ENCODE measurements around the gene NAGLU. TPM values are rescaled to one million over a fixed set of nuclear protein-coding genes. Genes with fewer than 3 reads are reported as not detected.

NAGLU gene
- polyA plus RNA-seq, 2 of the 4 experiments (the other 2 are of a cell fraction): 17.8 to 34.5 TPM

DNA sequence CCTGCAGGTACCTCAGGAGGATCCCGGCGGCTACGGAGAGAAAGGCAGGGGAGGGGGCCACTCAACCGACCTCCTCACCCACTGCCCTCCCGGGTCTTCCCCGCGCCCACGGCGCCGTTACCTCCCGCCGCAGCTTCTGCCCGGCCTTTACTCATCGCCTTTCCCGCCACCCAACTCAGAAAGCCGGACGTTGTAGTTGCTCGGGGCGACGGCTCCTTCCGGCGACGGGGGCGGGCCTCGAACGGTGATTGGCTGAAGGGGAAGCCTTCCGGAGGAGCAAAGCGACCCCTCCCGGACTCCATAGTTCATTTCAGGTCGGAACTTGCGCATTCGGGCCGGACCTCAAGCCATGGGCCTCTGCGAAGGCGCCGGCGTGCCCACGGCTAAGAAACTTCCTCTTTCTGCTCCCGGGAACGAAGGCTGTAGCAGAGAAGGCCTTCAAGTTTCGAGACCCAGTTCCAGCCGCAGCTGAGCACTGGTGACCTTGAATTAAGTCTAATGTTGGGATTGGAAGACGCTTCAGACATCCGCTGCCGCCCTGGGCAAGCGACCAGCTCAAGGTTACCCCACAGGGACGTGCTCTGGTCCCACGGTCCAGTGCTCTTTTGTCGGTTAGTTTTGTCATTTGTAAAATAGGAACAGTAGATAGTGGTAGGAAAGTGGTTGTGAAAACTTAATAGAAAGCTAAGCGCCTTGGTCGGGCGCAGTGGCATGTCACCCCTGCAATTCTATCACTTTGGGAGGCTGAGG is 41.7 kb downstream of the NAGLU start, which contains the start of gene PSMC3IP (continued):
- TF ChIP-seq CTCF (IDR thresholded peaks at IDR 0.05) (peak; percentile 37), ZSCAN20 (CRISPR knock-in tag; IDR thresholded peaks at IDR 0.05) (no peak), ELK1 (IDR thresholded peaks at IDR 0.05; ENCODE audit: low read depth, low read length) (no peak), POLR2A (IDR thresholded peaks at IDR 0.05; ENCODE audit: low read length) (peak; percentile 82), TP53 (CRISPR knock-in tag; IDR thresholded peaks at IDR 0.05) (no peak), TFCP2L1 (CRISPR knock-in tag; IDR thresholded peaks at IDR 0.05) (no peak), HOXB5 (CRISPR knock-in tag; IDR thresholded peaks at IDR 0.05) (no peak), FOXS1 (CRISPR knock-in tag; IDR thresholded peaks at IDR 0.05) (no peak), SMC3 (IDR thresholded peaks at IDR 0.05) (no peak), NR3C1 (IDR thresholded peaks at IDR 0.05) (no peak), PBX3 (IDR thresholded peaks at IDR 0.05) (0 out of 2 replicates have a peak, but pooled peaks have one; percentile 29), KDM1A (IDR thresholded peaks at IDR 0.05; ENCODE audit: low read depth) (no peak), CBX2 (IDR thresholded peaks at IDR 0.05; ENCODE audit: borderline replicate concordance, low read depth) (no peak), SREBF2 (IDR thresholded peaks at IDR 0.05) (no peak), FOSL2 (IDR thresholded peaks at IDR 0.05) (no peak), FOSL2 (CRISPR knock-in tag; IDR thresholded peaks at IDR 0.05) (peak; percentile 27), HOXA7 (CRISPR knock-in tag; IDR thresholded peaks at IDR 0.05) (no peak), RAD21 (conservative IDR thresholded peaks at IDR 0.05 in 1 of 2, IDR thresholded peaks at IDR 0.05 in 1 of 2) (0 out of 5 replicates have a peak, but pooled peaks of 1 of the 2 experiments have one; percentile 14), KDM5A (IDR thresholded peaks at IDR 0.05) (peak; percentile 24; the same call in 1 of the 2 replicates), CBX8 (IDR thresholded peaks at IDR 0.05) (no peak), CEBPB (IDR thresholded peaks at IDR 0.05) (no peak), RCOR1 (IDR thresholded peaks at IDR 0.05; ENCODE audit: low read depth, low read length) (no peak), ZFP36 (IDR thresholded peaks at IDR 0.05; ENCODE audit: borderline replicate concordance, partially characterized antibody) (no peak), HOXB13 (CRISPR knock-in tag; IDR thresholded peaks at IDR 0.05; ENCODE audit: low read depth) (no peak), CHD4 (IDR thresholded peaks at IDR 0.05; ENCODE audit: borderline replicate concordance) (no peak), FOSB (CRISPR knock-in tag; IDR thresholded peaks at IDR 0.05) (no peak), MAFK (IDR thresholded peaks at IDR 0.05; ENCODE audit: partially characterized antibody) (no peak), ZNF302 (CRISPR knock-in tag; IDR thresholded peaks at IDR 0.05) (no peak), ZC3H11A (IDR thresholded peaks at IDR 0.05) (no peak), CHD2 (IDR thresholded peaks at IDR 0.05; ENCODE audit: low read length, partially characterized antibody) (no peak)
- TF ChIP-seq, protein P1, sequence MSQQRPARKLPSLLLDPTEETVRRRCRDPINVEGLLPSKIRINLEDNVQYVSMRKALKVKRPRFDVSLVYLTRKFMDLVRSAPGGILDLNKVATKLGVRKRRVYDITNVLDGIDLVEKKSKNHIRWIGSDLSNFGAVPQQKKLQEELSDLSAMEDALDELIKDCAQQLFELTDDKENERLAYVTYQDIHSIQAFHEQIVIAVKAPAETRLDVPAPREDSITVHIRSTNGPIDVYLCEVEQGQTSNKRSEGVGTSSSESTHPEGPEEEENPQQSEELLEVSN (IDR thresholded peaks at IDR 0.05; ENCODE audit: borderline replicate concordance, low read depth): peak; percentile 93

Measured in A549 (cell line).